Measurements from ENCODE around the gene TENM4. TPM values are rescaled to one million over a fixed set of nuclear protein-coding genes. Genes with fewer than 3 reads are reported as not detected.

TENM4 gene
- total RNA-seq, 2 donors from 2014 or later: 2.6 to 6.8 TPM

DNA sequence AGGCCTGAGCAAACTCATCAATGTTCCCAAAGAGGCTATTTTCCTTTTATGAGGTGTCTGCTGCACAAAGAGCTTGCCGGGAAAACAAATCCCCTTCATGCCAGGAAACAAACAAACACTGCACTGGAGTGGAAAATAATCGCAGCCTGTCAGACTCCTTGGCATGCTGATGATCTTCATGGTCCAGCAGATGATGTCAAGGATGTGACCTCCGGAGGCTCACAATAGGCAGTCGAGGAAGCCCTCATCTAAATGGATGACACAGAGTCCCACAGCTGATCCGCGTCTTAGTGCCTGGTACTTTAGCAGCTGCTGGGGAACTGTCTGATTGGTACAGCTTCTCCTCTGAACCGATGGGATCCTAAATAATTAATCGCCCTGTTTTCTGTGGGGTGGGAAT lies 187.6 kb downstream of the TENM4 start:
- 59% methylated on average over 8 of the region's 8 CpGs for WGBS
- intact Hi-C loops (cut with DNase I): no loop called here
- Histone ChIP-seq H3K4me3 (no peak overlapping the region), H3K36me3 (no peaks in the 10 kb centered on the region), H3K27ac (no peak overlapping the region), H3K9me3 (no peaks in the 10 kb centered on the region), H3K4me1 (replicated peaks) (no peaks in the 10 kb centered on the region), H3K27me3 (replicated peaks; ENCODE audit: insufficient read depth) (no peaks in the 10 kb centered on the region)
- TF ChIP-seq POLR2AphosphoS5 (IDR thresholded peaks at IDR 0.05): no peak
- TF ChIP-seq POLR2A (IDR thresholded peaks at IDR 0.05): no peak
- no peak for TF ChIP-seq CTCF (IDR thresholded peaks at IDR 0.05)
- DNase-seq (ENCODE audit: low spot score): no peak

GRCh38 chr11:79249295-79249993 lies 191.4 kb downstream of the TENM4 start:
- H3K27me3 ChIP-seq (replicated peaks; ENCODE audit: insufficient read depth): no peaks in the 10 kb centered on the region
- H3K4me3 ChIP-seq: no peak overlapping the region
- H3K27ac ChIP-seq: no peak overlapping the region
- no peak for DNase-seq (ENCODE audit: low spot score)
- WGBS: 78% methylated on average over 5 of the region's 5 CpGs
- intact Hi-C loops (cut with DNase I): no loop called here
- no peaks in the 10 kb centered on the region for H3K4me1 ChIP-seq (replicated peaks)
- no peaks in the 10 kb centered on the region for H3K9me3 ChIP-seq
- no peaks in the 10 kb centered on the region for H3K36me3 ChIP-seq
- TF ChIP-seq POLR2AphosphoS5 (IDR thresholded peaks at IDR 0.05) (no peak), CTCF (IDR thresholded peaks at IDR 0.05) (no peak), POLR2A (IDR thresholded peaks at IDR 0.05) (no peak)

- DNase-seq (ENCODE audit: low spot score): no peak
- 52% methylated on average over 2 of the region's 2 CpGs for WGBS
- Histone ChIP-seq H3K4me3 (no peak overlapping the region), H3K27me3 (replicated peaks; ENCODE audit: insufficient read depth) (no peaks in the 10 kb centered on the region), H3K36me3 (no peaks in the 10 kb centered on the region), H3K27ac (no peak overlapping the region), H3K4me1 (replicated peaks) (no peaks in the 10 kb centered on the region), H3K9me3 (no peaks in the 10 kb centered on the region)
- TF ChIP-seq POLR2A (IDR thresholded peaks at IDR 0.05) (no peak), CTCF (IDR thresholded peaks at IDR 0.05) (no peak), POLR2AphosphoS5 (IDR thresholded peaks at IDR 0.05) (no peak)
- intact Hi-C loops (cut with DNase I): no loop called here
Observed at GRCh38 chr11:79244798-79245197, 196.0 kb downstream of the TENM4 start.

- intact Hi-C loops (cut with DNase I): no loop called here
- no peak for DNase-seq (ENCODE audit: low spot score)
- no peaks in the 10 kb centered on the region for H3K9me3 ChIP-seq
- TF ChIP-seq POLR2A (IDR thresholded peaks at IDR 0.05) (no peak), POLR2AphosphoS5 (IDR thresholded peaks at IDR 0.05) (peak; percentile 14)
- H3K36me3 ChIP-seq: no peaks in the 10 kb centered on the region
- no peaks in the 10 kb centered on the region for H3K27me3 ChIP-seq (replicated peaks; ENCODE audit: insufficient read depth)
- no peaks in the 10 kb centered on the region for H3K4me1 ChIP-seq (replicated peaks)
- no peak overlapping the region for H3K4me3 ChIP-seq
- no peak overlapping the region for H3K27ac ChIP-seq
- WGBS: 48% methylated on average over 6 of the region's 6 CpGs
Observed at GRCh38 chr11:79244241-79244772, 196.5 kb downstream of the TENM4 start.

DNA sequence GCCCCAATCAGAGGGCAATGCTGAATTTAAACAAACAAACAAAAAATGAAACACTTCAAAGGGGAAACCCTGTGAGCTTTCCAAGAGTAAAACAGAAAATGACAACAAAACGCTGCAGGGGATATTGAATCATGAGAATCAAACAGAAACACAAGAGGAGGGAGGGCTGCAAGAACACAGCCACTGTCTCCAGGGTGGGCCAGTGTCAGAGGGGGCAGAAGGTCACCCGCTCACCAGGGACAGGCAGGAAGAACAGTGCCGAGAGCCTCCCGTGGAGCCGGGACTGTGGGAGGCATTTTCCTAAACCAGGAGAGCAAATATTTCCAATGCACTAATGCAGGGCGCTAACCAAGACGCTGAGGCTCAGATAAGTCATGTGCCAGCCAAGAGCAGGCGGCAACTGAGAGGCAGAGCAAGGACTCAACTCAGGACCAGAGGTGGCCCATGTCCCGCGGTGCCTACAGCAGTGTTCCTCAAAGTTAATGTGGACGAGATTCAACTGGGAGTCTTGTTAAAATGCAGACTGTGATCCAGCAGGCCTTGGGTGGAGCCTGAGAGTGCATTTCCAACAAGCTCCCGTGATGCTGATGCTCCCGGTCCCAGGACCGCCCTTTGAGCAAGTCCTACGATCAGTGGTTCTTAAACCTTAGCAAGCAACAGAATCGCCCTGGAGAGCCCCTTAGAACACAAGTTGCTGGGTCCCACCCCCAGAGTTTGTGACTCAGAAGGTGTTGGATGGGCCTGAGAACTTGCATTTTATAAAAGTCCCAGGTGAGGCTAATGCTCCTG lies 197.2 kb downstream of the TENM4 start:
- intact Hi-C loops (cut with DNase I): no loop called here
- no peaks in the 10 kb centered on the region for H3K36me3 ChIP-seq
- no peaks in the 10 kb centered on the region for H3K4me1 ChIP-seq (replicated peaks)
- DNase-seq (ENCODE audit: low spot score): no peak
- H3K9me3 ChIP-seq: no peaks in the 10 kb centered on the region
- no peak for TF ChIP-seq POLR2AphosphoS5 (IDR thresholded peaks at IDR 0.05)
- TF ChIP-seq POLR2A (IDR thresholded peaks at IDR 0.05): no peak
- no peak for TF ChIP-seq CTCF (IDR thresholded peaks at IDR 0.05)
- 88% methylated on average over 16 of the region's 16 CpGs for WGBS
- no peak overlapping the region for H3K27ac ChIP-seq
- no peak overlapping the region for H3K4me3 ChIP-seq
- H3K27me3 ChIP-seq (replicated peaks; ENCODE audit: insufficient read depth): no peaks in the 10 kb centered on the region
